ENCODE data around the gene CLDN10. TPM values are rescaled to one million over a fixed set of nuclear protein-coding genes. Genes with fewer than 3 reads are reported as not detected.

CLDN10 gene
- total and polyA plus RNA-seq, 2 of the 8 experiments (the other 6 are each of a cell fraction or from before 2014, with no cell fraction given) = 41.2 to 43.6 TPM

- TF ChIP-seq SRF (IDR thresholded peaks at IDR 0.05; ENCODE audit: low read depth, low read length) = no peak
- no peak for TF ChIP-seq TEAD4 (IDR thresholded peaks at IDR 0.05; ENCODE audit: low read depth, low read length)
- TF ChIP-seq POLR2A (IDR thresholded peaks at IDR 0.05; ENCODE audit: control extremely low read depth in 1 of 2, low read depth in 2 of 2, low read length in 2 of 2) = no peak
- TF ChIP-seq SIRT6 (IDR thresholded peaks at IDR 0.05; ENCODE audit: low read length) = no peak
- no peak for TF ChIP-seq SAP30 (IDR thresholded peaks at IDR 0.05; ENCODE audit: insufficient read depth, insufficient replicate concordance, low read length)
Measured at GRCh38 chr13:95510950-95511349, 41.6 kb upstream of the CLDN10 start (continued).
